HG03439 (cell line): ENCODE measurements around the gene COL23A1.

Experiments used
- ATAC-seq: cut with Tn5 transposase; IDR thresholded peaks from one replicate; pipeline ENCODE4 v1.9.1; 2021; ENCODE audit warnings: mild to moderate bottlenecking, moderate library complexity; ENCODE audit not compliant: unreplicated experiment

Gene COL23A1

DNA sequence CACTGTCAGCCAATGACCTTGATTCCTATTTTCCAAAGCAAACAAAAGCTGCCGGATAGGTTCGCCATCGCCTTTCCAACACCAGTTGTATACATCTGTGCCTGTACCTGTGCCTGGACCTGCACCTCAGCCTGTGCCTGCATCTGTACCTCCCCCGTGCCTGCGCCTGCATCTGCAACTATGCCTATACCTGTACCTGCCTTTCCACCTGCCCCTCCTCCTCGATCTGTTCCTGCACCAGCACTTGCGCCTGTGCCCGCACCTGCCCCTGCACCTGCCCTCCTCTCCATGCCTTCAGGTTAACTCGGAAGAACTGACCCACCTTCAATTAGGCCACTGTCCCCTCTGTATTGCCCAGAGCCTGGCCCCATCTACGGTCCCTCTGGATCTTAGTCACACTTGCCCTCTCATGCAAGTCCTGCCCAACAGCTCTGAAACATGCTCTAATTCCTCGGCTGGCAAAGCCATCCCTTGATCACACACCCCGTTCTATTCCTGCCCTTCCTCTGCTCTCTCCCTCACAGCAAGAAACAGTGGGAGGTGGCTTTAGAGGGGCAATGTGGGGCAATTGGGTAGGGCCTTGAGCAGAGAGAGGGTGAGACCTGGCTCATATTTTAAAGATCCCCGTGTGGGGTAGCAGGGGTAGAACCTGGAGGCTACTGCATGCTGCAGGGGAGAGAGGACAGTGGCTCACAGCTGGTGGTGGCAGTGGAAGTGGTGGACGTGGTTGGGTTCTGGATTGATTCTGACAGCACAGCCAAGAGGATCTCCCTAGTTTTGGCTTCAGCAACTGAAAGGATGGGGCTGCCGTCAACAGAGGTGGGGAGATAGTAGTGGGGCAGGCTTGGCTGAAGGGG, 298.0 kb downstream of the COL23A1 start:
- ATAC-seq = no peak

DNA sequence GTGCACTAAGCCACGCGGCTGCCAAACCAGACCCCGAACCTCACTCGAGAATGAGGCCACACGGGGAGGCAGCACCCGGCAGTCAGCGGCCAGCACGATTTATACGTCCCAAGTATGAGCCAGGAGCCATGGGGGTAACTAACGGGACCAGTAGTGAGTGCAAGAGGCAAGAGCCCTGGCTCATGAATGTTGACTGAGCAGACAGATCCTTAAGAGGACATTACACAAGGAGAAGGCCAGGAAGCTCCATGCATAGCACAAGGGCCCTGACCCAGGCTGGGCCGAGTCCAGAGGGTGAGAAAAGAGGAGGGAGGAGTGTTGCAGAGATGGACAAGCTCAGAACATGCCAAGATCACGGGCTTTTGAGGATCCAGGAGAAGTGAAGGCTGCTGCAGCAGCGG, 299.0 kb downstream of the COL23A1 start:
- ATAC-seq = no peak

DNA sequence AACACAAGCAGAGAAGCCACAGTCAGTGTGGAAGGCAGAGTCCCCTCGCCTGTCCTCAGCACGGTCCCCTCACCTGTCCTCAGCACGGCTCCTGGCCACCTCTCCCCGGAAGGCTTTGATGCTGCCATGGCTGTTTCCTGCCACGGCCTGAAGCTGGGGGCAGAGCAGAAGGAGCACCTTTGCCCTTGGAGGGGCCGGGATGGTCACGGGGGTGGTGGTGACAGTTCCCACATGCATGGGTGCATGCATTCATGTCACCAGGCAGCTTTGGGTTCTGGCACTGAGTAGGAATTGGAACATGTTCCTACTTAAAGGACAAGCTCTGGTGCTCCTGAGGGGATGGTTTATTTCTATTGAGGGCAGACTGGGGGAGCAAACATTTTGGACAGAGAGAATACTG, 299.8 kb downstream of the COL23A1 start:
- no peak for ATAC-seq

DNA sequence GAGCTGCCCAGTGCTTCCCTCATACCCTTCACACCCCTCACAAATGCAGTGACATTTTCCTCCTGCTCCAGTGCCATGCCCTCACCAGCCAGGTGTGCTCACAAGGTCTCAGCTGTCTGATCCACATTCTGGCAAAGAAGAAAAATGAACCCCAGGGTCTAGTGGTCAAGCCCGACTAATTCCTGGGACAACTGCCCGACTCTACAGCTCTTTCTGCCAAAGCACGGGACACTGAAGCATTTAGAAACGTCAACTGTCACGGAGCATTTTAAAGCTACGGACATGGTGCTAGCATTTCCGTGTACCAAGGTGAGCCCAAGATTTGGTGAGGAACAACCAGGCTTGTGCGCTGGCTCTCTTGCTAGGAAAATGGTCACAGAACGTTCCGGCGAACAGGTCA, 300.8 kb downstream of the COL23A1 start:
- ATAC-seq = no peak

DNA sequence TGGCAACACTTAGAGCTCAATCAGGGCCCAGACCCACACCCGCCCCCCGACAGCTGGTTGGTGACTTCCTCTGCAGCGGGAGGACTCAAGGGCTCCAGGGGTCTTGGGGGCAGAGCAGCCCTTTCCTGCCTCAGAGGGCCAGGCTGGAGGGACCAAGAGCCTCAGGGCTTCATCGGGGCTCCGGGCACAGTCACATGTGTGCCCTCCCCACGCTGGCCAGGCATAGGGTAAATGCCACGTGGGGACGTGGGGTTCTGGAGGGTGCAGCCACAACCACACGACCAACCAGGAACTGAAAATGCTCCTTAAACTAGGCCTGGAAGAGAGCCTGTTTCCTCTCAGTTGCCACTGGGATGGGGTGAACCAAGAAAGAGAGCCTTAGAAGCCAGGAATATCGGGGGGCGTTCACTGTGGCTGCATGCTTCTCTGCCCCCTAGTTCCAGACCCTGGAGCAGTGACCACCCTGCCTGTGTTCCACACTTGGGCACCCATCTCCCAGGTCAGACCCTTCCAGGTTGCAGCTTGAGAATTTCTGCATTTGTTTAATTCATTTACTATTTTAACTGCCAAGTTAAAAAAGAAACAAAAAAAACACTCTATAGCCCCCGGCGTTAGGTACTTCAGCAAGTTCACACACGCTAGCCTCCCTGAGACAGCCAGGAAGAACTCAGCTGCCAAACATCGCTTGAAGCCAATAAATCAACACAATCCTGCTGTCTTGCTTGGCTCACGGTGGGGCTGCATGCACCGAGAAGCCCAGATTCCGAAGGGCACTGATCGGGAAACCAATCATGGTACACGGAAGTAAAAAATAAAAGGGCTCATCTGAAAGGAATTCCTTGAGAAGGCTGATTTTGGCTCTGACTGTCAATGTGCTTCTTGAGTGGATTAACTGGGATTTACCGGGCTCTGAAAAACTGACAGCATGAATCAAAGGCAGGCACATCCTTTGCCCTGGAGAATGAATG, 301.5 kb downstream of the COL23A1 start:
- no peak for ATAC-seq

DNA sequence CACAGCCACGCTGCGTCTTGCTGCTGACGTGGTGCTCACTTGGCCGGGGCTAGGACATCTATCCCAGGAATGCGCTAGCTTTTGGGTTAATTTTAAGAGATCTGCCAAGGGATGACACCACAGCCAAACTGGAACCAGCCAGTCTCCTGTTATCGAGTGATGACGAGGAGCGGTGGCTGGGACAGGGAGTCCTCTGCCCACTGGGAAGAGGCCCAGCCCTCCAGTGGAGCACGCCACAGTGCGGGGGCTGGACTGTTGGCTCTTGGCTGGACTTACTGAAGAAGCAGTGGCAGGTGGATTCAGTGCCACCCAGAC, 302.4 kb downstream of the COL23A1 start:
- ATAC-seq = no peak

DNA sequence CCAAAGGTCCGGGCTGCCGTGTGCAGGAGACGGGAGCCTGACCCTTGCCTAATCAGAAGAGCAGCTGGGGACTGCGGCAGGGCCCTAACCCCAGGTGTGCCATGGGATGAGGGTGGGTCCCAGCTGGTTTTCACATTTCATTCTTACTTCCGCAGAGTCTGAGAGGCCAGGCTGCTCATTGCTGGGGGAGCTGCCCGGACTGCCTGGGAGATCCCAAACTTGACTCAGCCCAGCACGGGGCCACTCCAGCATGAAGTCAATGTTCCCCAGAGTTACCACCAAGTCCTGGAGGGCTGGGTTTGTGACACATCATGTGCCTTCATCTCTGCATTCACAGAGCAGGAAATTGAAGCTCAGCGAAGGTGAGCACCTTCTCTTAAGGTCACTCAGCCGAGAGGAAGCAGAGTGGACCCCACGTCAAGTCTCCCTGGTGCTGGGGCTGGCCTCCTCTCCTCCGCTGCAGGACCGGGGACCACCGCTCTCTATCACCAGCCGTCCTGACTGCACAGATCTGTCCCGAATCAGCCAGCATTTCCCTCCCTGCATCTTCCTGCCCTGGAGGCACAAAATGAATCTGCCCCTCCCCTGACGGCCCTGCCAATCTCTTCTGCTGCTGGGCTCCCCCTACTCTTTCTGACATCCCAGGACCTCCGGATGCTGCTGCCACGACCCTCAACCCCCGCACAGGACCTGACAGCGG, 303.0 kb downstream of the COL23A1 start:
- no peak for ATAC-seq

DNA sequence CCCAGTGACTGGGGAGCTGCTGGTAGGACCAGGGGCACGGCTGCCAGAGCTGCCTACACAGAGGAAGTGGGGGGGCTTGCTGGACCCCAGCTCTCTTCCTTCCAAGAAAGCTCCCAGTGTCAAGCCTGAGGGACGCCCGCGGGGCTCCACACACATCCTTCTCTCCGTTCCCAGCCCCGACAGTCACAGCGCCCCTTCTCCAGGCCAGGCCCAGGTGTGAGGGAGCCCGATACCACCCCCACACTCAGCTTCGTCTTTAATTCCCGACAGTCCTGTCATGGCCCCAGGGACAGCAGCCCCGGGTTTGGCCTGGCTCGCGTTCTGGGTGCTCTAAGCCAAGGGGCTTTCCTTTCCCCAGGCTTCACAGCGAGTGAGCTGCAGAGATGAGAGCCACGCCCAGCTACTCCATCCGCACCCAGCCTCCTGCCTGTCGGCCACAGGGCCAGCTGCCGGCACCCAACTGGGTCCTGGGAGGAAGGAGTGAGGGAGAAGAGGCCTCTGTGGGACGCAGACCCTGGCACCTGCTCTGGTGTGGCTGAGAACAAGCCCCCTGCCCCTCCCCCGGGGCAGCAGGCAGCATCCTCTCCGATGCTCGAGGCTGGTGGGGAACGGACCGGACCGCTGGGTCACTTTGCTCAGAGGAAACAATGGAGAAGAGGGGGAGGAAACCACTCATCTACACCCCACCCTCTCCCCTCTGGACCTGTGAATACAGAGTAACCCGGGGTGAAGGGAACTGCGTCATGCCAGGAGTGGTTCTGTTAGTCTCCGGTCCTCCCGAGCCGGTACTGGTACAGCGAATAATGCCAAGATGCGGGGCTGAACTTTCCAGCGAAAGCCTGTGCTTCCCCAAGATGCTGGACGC, 303.7 kb downstream of the COL23A1 start:
- no peak for ATAC-seq

DNA sequence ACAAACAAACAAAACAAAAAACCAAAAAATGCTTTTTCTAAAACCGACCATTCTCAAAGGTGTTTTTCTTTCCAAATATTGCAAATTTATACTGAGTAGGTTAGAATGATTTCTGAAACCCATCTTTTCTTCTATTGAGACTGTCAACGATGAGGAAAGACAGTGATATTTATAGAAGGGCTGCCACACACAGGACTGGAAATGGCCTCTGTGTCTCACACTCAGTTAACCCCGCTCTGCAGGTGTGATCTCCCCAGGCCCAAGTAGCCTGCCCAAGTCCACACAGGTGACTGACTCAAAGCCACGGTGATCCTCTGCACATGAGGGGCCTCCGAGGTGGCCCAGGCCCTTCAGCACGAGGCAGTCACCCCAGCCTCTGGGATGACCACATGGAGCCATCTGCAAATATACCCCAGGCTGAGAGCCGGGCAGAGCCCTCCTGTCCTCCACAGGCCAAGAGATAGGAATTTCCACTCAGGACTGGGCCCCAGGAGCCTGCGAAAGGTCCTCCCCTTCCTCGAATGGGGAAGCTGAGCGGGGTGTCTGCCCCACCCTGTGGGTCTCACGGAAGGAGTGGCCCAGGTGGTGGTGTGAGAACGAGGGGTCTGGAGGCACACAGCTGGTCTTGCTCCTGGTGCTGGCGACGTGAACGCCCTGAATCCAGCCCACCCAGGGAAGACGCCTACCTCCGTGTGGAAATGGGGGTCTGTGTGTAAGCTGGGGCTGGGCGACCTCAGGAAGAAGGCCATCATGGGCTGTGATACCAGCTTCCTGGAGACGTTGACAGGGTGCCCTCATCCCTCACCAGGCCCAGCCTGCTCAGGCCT, 304.6 kb downstream of the COL23A1 start:
- ATAC-seq = no peak

DNA sequence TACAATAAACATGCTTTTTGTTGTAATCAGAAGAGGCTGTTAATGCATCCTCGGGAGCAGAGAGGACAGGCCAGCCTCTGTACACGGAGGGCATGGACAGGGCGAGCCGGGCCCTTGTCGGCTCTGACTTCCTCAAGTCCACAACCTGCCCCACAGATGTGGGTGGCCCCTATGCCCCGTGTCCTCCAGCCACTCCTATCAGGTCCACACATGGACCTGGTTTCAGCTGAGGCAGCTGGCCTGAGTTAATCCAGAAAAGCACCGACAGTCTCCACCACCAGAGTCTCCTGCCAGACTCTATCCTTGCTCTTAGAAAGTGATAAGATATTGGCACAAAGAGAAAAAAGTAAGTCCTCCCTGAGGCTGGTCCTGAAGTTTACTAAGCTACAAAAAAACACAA, 305.2 kb downstream of the COL23A1 start:
- ATAC-seq = no peak

DNA sequence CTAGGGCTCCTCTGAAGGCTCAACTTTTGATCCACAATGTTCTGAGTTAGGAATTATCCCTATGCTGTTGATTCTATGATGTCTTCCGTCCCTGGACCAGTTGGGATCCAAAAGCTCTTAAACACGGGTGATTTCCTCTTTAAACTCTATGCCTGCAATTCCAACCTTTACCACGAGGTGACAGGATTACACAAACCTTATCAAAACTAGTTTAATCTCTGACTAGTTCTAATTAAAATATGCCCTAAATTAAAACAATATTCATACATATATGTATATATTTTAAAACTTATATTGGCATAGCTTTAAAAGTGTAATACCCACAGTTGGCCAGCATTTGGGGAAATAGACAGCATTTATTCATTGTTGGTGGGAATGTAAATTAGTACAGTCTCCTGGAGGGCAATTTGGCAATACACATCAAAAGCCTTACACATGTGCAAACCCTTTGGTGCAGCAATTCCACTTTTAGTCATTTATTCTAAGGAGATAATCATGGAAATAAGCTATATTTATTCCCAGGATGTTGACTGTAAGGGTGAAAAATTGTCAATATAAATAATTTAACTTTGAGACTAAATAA, 306.0 kb downstream of the COL23A1 start:
- no peak for ATAC-seq

DNA sequence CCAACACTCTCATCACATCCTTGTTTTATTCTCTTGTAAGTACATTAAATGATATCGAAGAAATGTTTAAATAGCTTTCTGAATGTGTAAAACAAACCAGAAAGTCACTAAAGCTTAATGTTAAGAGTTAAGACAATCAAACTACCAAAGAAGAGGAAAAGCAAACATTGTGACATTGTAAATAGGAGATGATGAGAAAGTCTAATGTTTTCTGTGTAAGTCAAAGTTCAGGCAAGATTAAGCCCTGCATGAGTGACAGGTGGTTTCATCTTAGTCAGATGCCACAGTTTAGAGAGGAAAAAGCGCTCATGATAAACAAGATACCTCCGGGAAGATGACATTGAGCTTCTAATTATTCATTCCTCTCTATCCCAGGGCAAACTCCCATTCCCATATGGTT, 306.7 kb downstream of the COL23A1 start:
- ATAC-seq = no peak

DNA sequence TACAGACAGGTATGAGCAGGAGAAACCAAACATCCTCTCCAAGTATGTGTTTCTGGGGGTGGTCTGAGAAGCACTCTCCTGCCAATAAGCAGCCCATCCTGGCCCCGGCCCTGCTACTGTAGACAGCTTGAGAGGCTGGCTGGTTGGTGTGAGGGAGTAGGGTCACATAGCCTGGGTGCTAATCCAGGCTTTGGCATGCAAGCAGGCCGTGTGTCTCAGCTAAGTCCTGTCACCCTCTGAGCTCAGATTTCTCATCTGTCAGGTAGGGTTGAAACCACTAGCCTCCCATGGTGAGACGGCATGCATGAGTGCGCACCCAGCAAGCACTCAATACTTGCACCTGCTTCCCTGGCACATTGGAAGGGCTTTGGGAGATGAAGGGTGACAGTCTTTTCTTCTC, 307.8 kb downstream of the COL23A1 start:
- no peak for ATAC-seq

DNA sequence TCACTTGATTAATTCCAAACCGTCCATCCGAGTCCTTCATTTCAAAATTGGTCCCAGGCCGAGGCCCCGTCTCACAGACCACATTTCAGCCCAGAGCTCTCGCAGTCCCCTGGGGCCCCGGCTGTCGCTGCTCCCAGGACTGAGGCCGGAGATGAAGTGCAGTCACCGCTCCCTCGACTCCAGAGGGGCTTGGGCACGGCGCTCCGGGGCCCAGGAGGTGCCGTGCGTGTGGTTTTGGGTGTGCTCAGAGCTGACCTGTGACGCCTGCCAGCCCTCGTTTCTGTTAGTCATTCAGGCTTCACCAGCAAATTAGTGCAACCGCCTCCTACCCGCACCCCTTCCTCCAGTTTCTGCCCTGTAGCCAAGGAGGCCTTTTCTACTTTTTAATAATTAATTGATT, 308.9 kb downstream of the COL23A1 start:
- ATAC-seq = no peak

DNA sequence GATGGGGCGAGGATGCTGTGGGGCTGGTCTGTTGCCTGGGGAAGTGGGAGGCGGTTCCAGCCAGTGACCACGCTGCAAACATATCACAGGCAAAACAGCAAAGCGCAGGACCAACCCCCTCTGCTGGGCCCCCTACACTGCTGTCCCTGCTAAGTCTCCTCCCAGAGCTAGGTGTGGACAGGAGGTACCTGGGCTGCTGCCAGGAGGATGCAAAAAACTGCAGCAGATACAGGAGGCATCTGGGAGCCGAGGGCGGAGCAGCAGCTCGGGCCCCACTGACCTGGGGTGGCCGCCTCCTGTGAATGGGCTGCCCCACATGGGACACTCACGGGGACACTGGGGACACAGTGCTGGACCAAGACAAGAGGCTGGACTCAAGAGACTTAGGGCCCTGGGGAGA, 309.6 kb downstream of the COL23A1 start:
- ATAC-seq = no peak

DNA sequence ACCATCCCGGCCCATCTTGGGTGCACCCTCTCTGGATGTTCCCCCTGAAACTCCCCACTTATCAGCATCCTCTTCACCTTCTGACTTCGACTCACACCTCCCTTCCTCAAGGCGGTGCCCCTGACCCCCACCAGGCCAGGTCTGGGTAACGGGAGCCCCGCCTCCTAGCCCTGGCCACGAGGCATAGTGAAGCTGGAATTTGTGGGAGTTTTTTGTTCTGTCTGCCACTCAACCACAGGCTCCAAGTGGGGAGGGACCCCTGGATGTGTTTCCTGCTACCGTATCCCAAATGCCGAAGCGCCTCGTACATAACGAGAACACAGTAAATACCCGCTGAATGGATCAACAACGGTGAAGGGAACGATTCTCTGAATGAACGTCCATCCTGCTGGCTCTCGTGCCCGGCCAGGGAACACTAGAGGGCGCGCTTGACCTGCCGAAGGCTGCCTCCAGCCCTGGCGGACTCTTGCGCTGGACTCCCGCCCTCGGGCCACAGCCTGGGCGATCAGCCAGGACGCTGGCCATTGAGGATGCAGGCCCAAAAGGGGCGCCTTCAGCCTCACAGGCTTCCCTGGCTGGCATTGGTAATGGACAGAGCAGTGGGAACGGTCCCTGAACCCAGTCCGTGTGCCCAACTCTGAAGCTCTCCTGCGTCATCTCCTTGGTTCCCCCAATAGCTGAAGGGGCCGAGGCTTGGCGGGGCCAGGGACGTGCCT, 310.3 kb downstream of the COL23A1 start:
- no peak for ATAC-seq

DNA sequence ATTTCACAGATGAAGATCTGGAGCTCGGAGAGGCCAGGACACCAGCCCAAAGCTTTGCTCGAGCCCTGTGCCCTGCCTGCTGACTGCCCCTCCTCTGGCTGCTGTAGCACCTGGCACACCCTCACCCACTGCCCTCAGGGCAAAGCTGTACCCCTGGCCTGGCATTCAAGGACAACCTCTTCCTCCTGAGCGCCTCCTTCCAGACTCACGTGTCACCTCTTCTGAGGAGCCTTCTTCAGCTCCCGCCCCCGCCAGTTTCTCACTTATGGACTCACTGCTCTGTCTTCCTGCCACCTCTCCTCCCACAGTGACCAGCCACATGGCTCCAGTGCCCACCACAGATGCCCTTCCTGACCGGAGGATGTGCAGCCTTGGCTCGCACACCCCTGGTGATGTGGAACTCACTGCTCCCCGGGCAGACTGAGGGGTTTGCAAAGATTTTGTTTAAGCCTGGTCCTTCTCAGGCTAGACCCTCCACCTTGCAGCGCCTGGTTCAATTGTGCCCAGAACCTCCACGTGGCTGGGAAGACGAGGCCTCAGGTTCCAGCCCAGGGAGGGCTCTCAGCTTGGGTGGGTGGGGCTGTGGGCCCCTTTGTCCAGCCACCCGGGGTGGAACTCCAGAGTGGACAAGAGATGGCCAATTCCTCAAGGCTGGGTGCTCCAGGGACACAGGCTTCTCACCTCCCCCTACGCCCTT, 311.0 kb downstream of the COL23A1 start:
- ATAC-seq = no peak
